ENCODE data around the gene LRATD1.

LRATD1 gene

GRCh38 chr2:14641116-14641515 lies 8.6 kb downstream of the LRATD1 start:
- Mint-ChIP-seq H3K4me3 (no peak overlapping the region), H3K9me3 (peaks cover 4 to 10% of the 10 kb centered on the region in 2 donors), H3K27ac (no peak overlapping the region), H3K36me3 (ENCODE audit: insufficient read depth) (no peaks in the 10 kb centered on the region), H3K27me3 (peaks cover 5 to 14% of the 10 kb centered on the region in 2 donors), H3K4me1 (ENCODE audit: low read depth in 2 of 2) (no peaks in the 10 kb centered on the region)
- ATAC-seq (replicated peaks), result no peak
- DNase-seq, result no peak

GRCh38 chr2:14642499-14642898 lies 10.0 kb downstream of the LRATD1 start:
- H3K36me3 Mint-ChIP-seq (ENCODE audit: insufficient read depth), result no peaks in the 10 kb centered on the region
- H3K9me3 Mint-ChIP-seq, result peaks cover 4 to 10% of the 10 kb centered on the region in 2 donors
- H3K27me3 Mint-ChIP-seq, result no peaks in the 10 kb centered on the region
- no peak for DNase-seq
- no peak overlapping the region for H3K27ac Mint-ChIP-seq
- no peak for ATAC-seq (replicated peaks)
- no peak overlapping the region for H3K4me3 Mint-ChIP-seq
- H3K4me1 Mint-ChIP-seq (ENCODE audit: low read depth in 2 of 2), result no peaks in the 10 kb centered on the region

DNA sequence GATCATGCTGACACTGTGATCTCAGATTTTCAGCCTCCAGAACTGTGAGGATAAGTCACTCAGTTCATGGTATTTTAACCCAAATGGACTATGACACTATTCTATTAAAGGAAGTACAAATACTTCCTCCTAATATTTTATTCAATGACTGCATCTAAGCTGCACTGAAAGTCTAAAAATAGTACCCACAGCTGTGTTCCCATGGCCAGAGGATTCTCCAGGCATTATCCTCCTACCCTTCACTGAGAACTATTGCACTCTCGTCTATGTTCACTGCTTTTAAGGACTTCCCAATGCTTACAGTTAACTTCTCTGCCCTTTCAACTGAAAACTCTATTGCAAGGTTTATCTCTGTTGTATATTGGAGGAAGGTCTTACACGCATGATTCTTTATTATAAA lies 15.2 kb downstream of the LRATD1 start:
- Mint-ChIP-seq H3K27ac (no peak overlapping the region), H3K27me3 (no peaks in the 10 kb centered on the region), H3K4me3 (no peak overlapping the region), H3K4me1 (ENCODE audit: low read depth in 2 of 2) (no peaks in the 10 kb centered on the region), H3K36me3 (ENCODE audit: insufficient read depth) (no peaks in the 10 kb centered on the region), H3K9me3 (peaks cover 4 to 10% of the 10 kb centered on the region in 2 donors)
- no peak for ATAC-seq (replicated peaks)
- DNase-seq, result no peak

DNA sequence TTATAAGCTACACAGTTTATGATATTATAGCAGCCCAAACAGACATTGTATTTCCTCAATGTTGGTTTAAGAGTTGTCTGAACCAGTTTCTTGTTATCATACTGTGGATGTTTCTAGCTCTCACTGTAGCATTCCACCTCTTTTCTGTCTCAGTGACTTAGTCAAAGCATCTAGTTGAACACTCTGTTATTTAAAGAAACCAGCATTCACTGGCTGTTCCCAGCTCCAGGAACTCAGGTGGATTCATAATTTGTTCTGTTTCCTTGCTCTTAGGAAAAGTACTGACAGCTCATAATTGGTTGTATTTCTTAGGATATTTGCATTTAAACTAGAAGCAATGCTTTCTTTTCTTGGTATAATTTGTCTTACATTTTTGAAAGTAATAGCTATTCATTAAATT lies 17.5 kb downstream of the LRATD1 start:
- Mint-ChIP-seq H3K4me1 (ENCODE audit: low read depth in 2 of 2) (no peaks in the 10 kb centered on the region), H3K4me3 (no peak overlapping the region), H3K36me3 (ENCODE audit: insufficient read depth) (no peaks in the 10 kb centered on the region), H3K27me3 (no peaks in the 10 kb centered on the region), H3K27ac (no peak overlapping the region), H3K9me3 (no peaks in the 10 kb centered on the region)
- DNase-seq, result no peak
- no peak for ATAC-seq (replicated peaks)

DNA sequence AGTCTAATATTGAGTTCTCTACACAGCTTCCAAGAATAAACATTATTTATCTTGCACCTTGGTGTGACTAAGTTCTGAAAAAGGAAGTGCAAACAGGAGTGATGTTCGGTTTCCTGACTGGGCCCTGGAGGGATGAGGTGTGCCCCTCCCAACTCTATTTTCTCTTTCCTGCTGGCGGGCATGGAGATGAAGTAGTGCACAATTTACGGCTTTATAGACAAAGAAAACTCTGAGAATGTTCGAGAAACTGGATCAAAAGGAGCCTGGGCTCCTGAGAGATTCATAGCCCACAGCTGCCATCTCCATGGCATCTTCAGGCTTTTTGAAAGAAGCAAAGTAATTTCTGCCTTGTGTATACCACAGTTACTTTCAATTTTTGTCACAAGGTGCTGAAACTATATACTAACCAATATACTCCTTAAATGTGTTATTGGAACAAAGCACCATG lies 22.3 kb downstream of the LRATD1 start:
- Mint-ChIP-seq H3K36me3 (ENCODE audit: insufficient read depth) (no peaks in the 10 kb centered on the region), H3K27me3 (no peaks in the 10 kb centered on the region), H3K4me1 (ENCODE audit: low read depth in 2 of 2) (no peaks in the 10 kb centered on the region), H3K27ac (no peak overlapping the region), H3K9me3 (no peaks in the 10 kb centered on the region), H3K4me3 (no peak overlapping the region)
- ATAC-seq (replicated peaks) (no peak), DNase-seq (no peak)

- Mint-ChIP-seq H3K36me3 (ENCODE audit: insufficient read depth) (no peaks in the 10 kb centered on the region), H3K4me1 (ENCODE audit: low read depth in 2 of 2) (no peaks in the 10 kb centered on the region), H3K4me3 (no peak overlapping the region), H3K9me3 (peaks cover 0 to 1% of the 10 kb centered on the region in 2 donors), H3K27me3 (no peaks in the 10 kb centered on the region), H3K27ac (no peak overlapping the region)
- no peak for DNase-seq
- ATAC-seq (replicated peaks), result no peak
Measured at GRCh38 chr2:14656146-14656545, 23.6 kb downstream of the LRATD1 start.

- Mint-ChIP-seq H3K9me3 (peaks cover 0 to 2% of the 10 kb centered on the region in 2 donors), H3K4me1 (ENCODE audit: low read depth in 2 of 2) (no peaks in the 10 kb centered on the region), H3K27me3 (no peaks in the 10 kb centered on the region), H3K4me3 (no peak overlapping the region), H3K36me3 (ENCODE audit: insufficient read depth) (no peaks in the 10 kb centered on the region), H3K27ac (no peak overlapping the region)
- DNase-seq (no peak), ATAC-seq (replicated peaks) (no peak)
Measured at GRCh38 chr2:14661163-14661562, 28.6 kb downstream of the LRATD1 start.

DNA sequence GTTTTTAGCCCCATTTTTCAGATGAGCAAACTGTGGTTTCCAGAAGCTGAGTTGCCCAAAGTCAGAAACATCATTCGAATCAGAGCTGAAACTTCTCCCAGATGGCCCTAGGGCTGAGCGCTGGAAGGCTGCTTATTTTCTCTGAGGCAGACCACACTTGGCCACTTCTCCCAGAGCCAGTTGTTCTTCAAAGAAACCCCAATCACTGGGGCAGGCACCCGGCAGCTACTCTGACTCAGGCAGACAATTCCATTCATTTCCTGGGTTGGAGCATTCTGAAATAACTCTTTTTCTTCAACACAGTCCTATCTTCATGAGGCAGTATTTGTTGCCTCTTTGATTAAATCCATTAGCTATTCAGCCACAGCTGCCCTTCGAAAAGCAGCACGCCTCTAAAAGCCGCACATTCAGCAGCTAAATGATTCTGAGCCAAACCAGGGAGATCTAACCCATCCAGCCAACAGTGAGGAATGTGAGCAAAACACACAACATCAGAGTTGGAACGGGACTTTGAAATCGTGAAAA lies 40.9 kb downstream of the LRATD1 start:
- no peak overlapping the region for H3K4me3 Mint-ChIP-seq
- no peaks in the 10 kb centered on the region for H3K4me1 Mint-ChIP-seq (ENCODE audit: low read depth in 2 of 2)
- peaks cover 8 to 12% of the 10 kb centered on the region in 2 donors for H3K9me3 Mint-ChIP-seq
- no peak overlapping the region for H3K27ac Mint-ChIP-seq
- ATAC-seq (replicated peaks), result no peak
- no peak for DNase-seq
- no peaks in the 10 kb centered on the region for H3K36me3 Mint-ChIP-seq (ENCODE audit: insufficient read depth)
- H3K27me3 Mint-ChIP-seq, result no peaks in the 10 kb centered on the region

DNA sequence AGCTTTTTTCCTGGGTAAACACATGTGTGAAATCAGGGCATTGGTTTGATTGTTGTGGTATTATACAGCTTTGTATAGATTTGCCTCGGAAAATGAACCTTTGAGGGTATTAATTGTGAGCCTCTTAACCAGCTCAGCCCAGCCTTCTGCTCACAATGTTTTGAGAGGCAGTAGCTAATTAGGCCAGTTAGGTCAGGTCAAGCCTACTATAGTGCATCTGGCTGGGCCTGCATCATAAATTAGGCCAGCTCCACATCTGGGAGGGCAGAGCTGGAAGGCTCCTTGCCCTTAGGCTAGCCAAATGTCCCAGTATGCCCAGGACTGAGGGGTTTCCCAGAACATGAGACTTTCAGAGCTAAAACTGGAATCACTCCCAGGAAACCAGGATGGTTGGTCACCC lies 43.0 kb downstream of the LRATD1 start:
- ATAC-seq (replicated peaks) (no peak), DNase-seq (no peak)
- H3K27ac Mint-ChIP-seq, result no peak overlapping the region
- no peaks in the 10 kb centered on the region for H3K36me3 Mint-ChIP-seq (ENCODE audit: insufficient read depth)
- H3K27me3 Mint-ChIP-seq, result no peaks in the 10 kb centered on the region
- H3K4me3 Mint-ChIP-seq, result no peak overlapping the region
- peaks cover 5 to 8% of the 10 kb centered on the region in 2 donors for H3K9me3 Mint-ChIP-seq
- no peaks in the 10 kb centered on the region for H3K4me1 Mint-ChIP-seq (ENCODE audit: low read depth in 2 of 2)

DNA sequence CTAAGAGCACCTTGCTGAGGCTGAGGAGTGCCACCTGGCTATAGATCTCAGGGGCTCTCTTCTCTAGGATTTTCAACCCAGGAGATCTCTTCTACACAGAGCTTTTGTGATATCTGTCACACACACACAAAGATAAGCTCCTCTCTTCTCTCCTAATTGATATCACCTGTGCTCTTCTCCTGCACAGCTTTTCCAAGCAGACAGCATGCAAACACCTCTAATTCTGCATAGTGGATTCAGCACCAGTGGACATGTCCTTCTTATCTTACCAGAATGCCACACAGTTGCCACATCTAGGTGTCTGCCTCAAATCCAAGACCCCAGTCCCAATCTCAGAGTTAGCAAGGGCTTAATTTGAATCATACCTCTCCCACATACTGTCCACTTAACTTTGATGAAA lies 43.9 kb downstream of the LRATD1 start:
- DNase-seq (no peak), ATAC-seq (replicated peaks) (no peak)
- no peaks in the 10 kb centered on the region for H3K36me3 Mint-ChIP-seq (ENCODE audit: insufficient read depth)
- H3K4me1 Mint-ChIP-seq (ENCODE audit: low read depth in 2 of 2), result no peaks in the 10 kb centered on the region
- H3K27me3 Mint-ChIP-seq, result no peaks in the 10 kb centered on the region
- peaks cover 5 to 8% of the 10 kb centered on the region in 2 donors for H3K9me3 Mint-ChIP-seq
- H3K4me3 Mint-ChIP-seq, result no peak overlapping the region
- no peak overlapping the region for H3K27ac Mint-ChIP-seq

DNA sequence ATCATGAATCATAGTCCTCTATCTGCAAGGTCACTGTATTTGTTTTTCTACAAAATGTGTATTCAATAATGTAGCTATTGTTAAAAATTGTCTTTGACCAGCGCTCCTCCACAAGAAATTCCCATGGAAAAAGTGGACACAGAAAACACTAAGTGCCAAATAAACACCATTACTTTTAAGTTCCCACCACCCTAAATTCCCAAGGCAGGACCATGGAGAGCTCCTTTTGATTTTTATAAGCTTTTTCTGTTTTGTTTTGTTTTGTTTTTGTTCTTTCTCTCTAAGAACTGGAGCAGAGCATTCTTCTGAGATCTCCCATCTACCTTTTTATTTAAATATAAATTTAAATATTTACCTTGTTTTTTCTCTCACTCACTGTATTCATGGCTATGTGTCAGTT lies 44.5 kb downstream of the LRATD1 start:
- no peak overlapping the region for H3K4me3 Mint-ChIP-seq
- DNase-seq (no peak), ATAC-seq (replicated peaks) (no peak)
- H3K27me3 Mint-ChIP-seq, result no peaks in the 10 kb centered on the region
- H3K9me3 Mint-ChIP-seq, result peaks cover 1 to 2% of the 10 kb centered on the region in 2 donors
- H3K27ac Mint-ChIP-seq, result no peak overlapping the region
- H3K4me1 Mint-ChIP-seq (ENCODE audit: low read depth in 2 of 2), result no peaks in the 10 kb centered on the region
- H3K36me3 Mint-ChIP-seq (ENCODE audit: insufficient read depth), result no peaks in the 10 kb centered on the region

- ATAC-seq (replicated peaks) (no peak), DNase-seq (no peak)
- Mint-ChIP-seq H3K27me3 (no peaks in the 10 kb centered on the region), H3K4me3 (no peak overlapping the region), H3K27ac (no peak overlapping the region), H3K4me1 (ENCODE audit: low read depth in 2 of 2) (no peaks in the 10 kb centered on the region), H3K36me3 (ENCODE audit: insufficient read depth) (no peaks in the 10 kb centered on the region), H3K9me3 (peaks cover 0 to 2% of the 10 kb centered on the region in 2 donors)
Measured at GRCh38 chr2:14678761-14679160, 46.2 kb downstream of the LRATD1 start.

- DNase-seq (no peak), ATAC-seq (replicated peaks) (no peak)
- H3K9me3 Mint-ChIP-seq, result no peaks in the 10 kb centered on the region
- no peaks in the 10 kb centered on the region for H3K27me3 Mint-ChIP-seq
- no peaks in the 10 kb centered on the region for H3K36me3 Mint-ChIP-seq (ENCODE audit: insufficient read depth)
- H3K4me1 Mint-ChIP-seq (ENCODE audit: low read depth in 2 of 2), result no peaks in the 10 kb centered on the region
- H3K27ac Mint-ChIP-seq, result no peak overlapping the region
- no peak overlapping the region for H3K4me3 Mint-ChIP-seq
Measured at GRCh38 chr2:14681608-14682007, 49.1 kb downstream of the LRATD1 start.

All from effector memory CD8-positive, alpha-beta T cell (primary cell).